HEK293T (cell line): ENCODE data around the gene SAMD14.

Source experiments
- BHLHE40 ChIP-seq: fragments of 450-650 bp; IDR thresholded peaks from 2 replicates; pipeline ENCODE4 v1.6.1; 2016; ENCODE audit warnings: mild to moderate bottlenecking, moderate library complexity, borderline replicate concordance
- SUZ12 ChIP-seq: fragments of 450-650 bp; IDR thresholded peaks from 2 replicates; pipeline ENCODE4 v1.6.1; 2016; ENCODE audit warnings: mild to moderate bottlenecking

DNA sequence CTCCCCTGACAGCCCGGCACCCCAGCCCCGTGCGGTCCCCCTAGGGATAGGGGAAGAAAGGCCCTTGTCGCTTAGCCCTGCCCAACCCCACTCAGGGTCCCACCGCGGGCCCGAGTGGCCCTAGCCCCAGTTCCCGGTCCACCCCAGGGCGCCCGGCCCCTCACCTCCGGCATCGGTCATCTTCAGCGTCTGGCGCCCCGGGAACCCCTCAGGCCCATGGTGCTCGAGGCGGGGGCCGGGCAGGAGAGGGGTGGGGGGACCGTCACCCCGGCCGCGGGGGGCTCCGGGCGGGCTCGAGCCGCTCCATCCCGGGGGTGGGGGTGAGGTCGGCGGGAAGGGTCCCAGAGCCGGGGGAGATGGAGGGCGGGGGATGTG is 620 bp downstream of the SAMD14 start:
- TF ChIP-seq SUZ12 (no peak), BHLHE40 (no peak)
